ENCODE data around the gene MSH5. TPM values are rescaled to one million over a fixed set of nuclear protein-coding genes. Genes with fewer than 3 reads are reported as not detected.

The MSH5 gene
- total and polyA plus RNA-seq, 2 of the 13 experiments (the other 11 are each of a cell fraction or from before 2014, with no cell fraction given) = 10.2 to 38.7 TPM

GRCh38 chr6:31769684-31770371 is 30.0 kb downstream of the MSH5 start (continued):
- TF ChIP-seq MYNN (CRISPR knock-in tag; IDR thresholded peaks at IDR 0.05; ENCODE audit: low read depth) (no peak), ZNF678 (CRISPR knock-in tag; IDR thresholded peaks at IDR 0.05) (no peak), ZNF468 (CRISPR knock-in tag; IDR thresholded peaks at IDR 0.05) (no peak), ZNF276 (CRISPR knock-in tag; IDR thresholded peaks at IDR 0.05; ENCODE audit: low read depth) (0 out of 2 replicates have a peak, but pooled peaks have one; percentile 61), ZNF513 (CRISPR knock-in tag; conservative IDR thresholded peaks at IDR 0.05) (no peak), ZNF577 (CRISPR knock-in tag; IDR thresholded peaks at IDR 0.05; ENCODE audit: borderline replicate concordance, low read depth) (no peak), ZNF660 (CRISPR knock-in tag; IDR thresholded peaks at IDR 0.05; ENCODE audit: borderline replicate concordance, low read depth) (no peak), XRCC5 (optimal IDR thresholded peaks at IDR 0.05; ENCODE audit: low read length) (peak; percentile 79), ZNF773 (CRISPR knock-in tag; IDR thresholded peaks at IDR 0.05; ENCODE audit: borderline replicate concordance) (no peak), ZNF761 (CRISPR knock-in tag; conservative IDR thresholded peaks at IDR 0.05) (no peak), EED (CRISPR knock-in tag; IDR thresholded peaks at IDR 0.05) (no peak), FLYWCH1 (CRISPR knock-in tag; IDR thresholded peaks at IDR 0.05) (no peak), HMG20B (CRISPR knock-in tag; conservative IDR thresholded peaks at IDR 0.05) (no peak), JUND (CRISPR knock-in tag; IDR thresholded peaks at IDR 0.05) (no peak), FOXO1 (CRISPR knock-in tag; IDR thresholded peaks at IDR 0.05) (0 out of 2 replicates have a peak, but pooled peaks have one; percentile 38), ZFAT (CRISPR knock-in tag; conservative IDR thresholded peaks at IDR 0.05) (no peak), FOXK1 (CRISPR knock-in tag; IDR thresholded peaks at IDR 0.05; ENCODE audit: borderline replicate concordance, low read depth) (peak; percentile 76; the same call in 1 of the 2 replicates)

Data from HepG2 (cell line).